K562 (cell line): ENCODE results near the gene FANCD2. TPM values are rescaled to one million over a fixed set of nuclear protein-coding genes. Genes with fewer than 3 reads are reported as not detected.

Experiments
- NRF1 ChIP-seq, 2 experiments: fragments of 450-650 bp; IDR thresholded peaks in 1 of 2; conservative IDR thresholded peaks in 1 of 2; 2 replicates each; pipeline ENCODE4 v1.6.1; 2014; ENCODE audit warnings: mild to moderate bottlenecking in 2 of 2
- POLR2B ChIP-seq: fragments of 450-650 bp; IDR thresholded peaks from 2 replicates; pipeline ENCODE4 v1.6.1; 2018; ENCODE audit warnings: low read depth; ENCODE audit not compliant: partially characterized antibody
- POLR2G ChIP-seq: fragments of 200-400 bp; formaldehyde crosslinking; IDR thresholded peaks from 2 replicates; pipeline ENCODE4 v1.6.1; 2017; ENCODE audit warnings: low read depth, mild to moderate bottlenecking, antibody characterized with exemption, low read length, moderate library complexity
- TBP ChIP-seq: optimal IDR thresholded peaks from 2 replicates; pipeline ENCODE3; 2011; ENCODE audit warnings: low read depth, low read length, improper control_type of control experiment
- XRCC5 ChIP-seq: fragments of 200-400 bp; formaldehyde crosslinking; IDR thresholded peaks from 2 replicates; pipeline ENCODE4 v1.6.1; 2017; ENCODE audit warnings: low read depth, mild to moderate bottlenecking, low read length
- ZNF354B ChIP-seq: fragments of 250-450 bp; sonication (Bioruptor Pico); IDR thresholded peaks from 2 replicates; pipeline ENCODE4 v1.4.0; 2020
- ZNF384 ChIP-seq: IDR thresholded peaks from 2 replicates; pipeline ENCODE4 v1.6.1; 2012; ENCODE audit warnings: low read depth, low read length, improper control_type of control experiment
- polyA plus RNA-seq, 8 experiments: library from polyadenylated mRNA; depleted of rRNA in 4 of 8; stranded (reverse) in 5 of 8; unstranded in 3 of 8; fragments of >200 nt; fragmentation: Nextera tagmentation in 2 of 8; fragmentation: Illumina TruSeq in 1 of 8; extraction: Ambion mirVana in 2 of 8; extraction: Trizol in 1 of 8; gene quantifications; 2 replicates each; pipeline versions ENCODE4 v1.2.1 to v1.2.3, GENCODE V29; 2011 to 2014; ENCODE audit warnings: inconsistent platforms in 1 of 8, missing spikeins in 1 of 8
- total RNA-seq, 7 experiments: library from RNA; depleted of rRNA in 6 of 7; stranded (reverse); fragments of >200 nt in 6 of 7; fragmentation: Illumina TruSeq in 2 of 7; extraction: Trizol in 2 of 7; gene quantifications; 2 replicates each; pipeline versions ENCODE4 v1.2.1 to v1.2.3, GENCODE V29; 2011 to 2021; ENCODE audit warnings: low replicate concordance in 1 of 7
- TF ChIP-seq, protein P1 (sequence below): fragments of 450-650 bp; formaldehyde crosslinking; IDR thresholded peaks from 2 replicates; pipeline ENCODE4 v1.4.0; 2020; ENCODE audit warnings: mild to moderate bottlenecking, moderate library complexity
- TF ChIP-seq, protein P2 (sequence below): fragments of 450-650 bp; formaldehyde crosslinking; IDR thresholded peaks from 2 replicates; pipeline ENCODE4 v1.4.0; 2022; ENCODE audit warnings: missing genetic modification characterization
- TF ChIP-seq, protein P3 (sequence below), 2 experiments: fragments of 450-650 bp; formaldehyde crosslinking in 1 of 2; IDR thresholded peaks; 2 replicates each; pipeline versions ENCODE4 v1.4.0 to v1.6.1; 2014 to 2020; ENCODE audit warnings: mild to moderate bottlenecking in 2 of 2, borderline replicate concordance in 1 of 2, low read depth in 1 of 2
- TF ChIP-seq, protein P4 (sequence below): sonication (generic); formaldehyde crosslinking; IDR thresholded peaks from 2 replicates; pipeline ENCODE4 v1.8.1; 2023; ENCODE audit warnings: mild to moderate bottlenecking, missing genetic modification reagents
- TF ChIP-seq, protein P5 (sequence below): fragments of 450-650 bp; IDR thresholded peaks from 2 replicates; pipeline ENCODE4 v1.6.1; 2016; ENCODE audit warnings: borderline replicate concordance

Gene FANCD2
- total and polyA plus RNA-seq, 9 of the 15 experiments (the other 6 are each of a cell fraction or from before 2014, with no cell fraction given), result 59.4 to 137 (median 96.1) TPM

DNA sequence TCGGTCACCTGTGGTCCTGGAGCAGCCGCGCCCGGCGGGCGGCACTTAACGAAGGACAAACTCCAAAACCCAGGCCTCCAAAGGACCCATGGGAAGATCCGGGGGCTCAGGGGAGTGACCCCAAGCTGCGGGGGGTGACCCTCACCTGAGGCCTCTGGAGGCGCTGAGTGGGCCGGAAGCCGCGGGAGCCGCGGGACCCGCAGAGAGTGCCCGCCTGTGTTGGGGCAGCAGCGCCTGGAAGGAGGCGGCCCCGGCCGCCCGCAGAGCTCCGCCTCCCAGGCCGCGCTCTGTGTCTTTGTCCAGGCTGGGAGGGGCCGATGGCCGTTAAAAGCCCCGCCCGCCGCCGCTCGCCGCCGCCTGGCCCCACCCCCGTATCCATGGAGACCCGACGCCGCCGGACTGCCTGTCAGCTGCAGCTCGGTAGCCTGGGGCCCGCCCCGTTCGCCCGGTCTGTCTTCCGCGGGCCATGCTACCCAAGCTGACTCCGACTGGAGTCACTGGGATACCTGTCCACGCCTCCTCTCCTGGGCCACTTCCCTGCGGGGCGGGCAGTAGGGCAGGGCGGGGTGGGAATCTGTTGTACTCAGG, 15.3 kb upstream of the FANCD2 start (continued):
- TF ChIP-seq TBP (peak; percentile 23), ZNF354B (CRISPR knock-in tag) (no peak), POLR2G (peak; percentile 76), ZNF384 (no peak), POLR2B (no peak), XRCC5 (no peak), NRF1 (conservative IDR thresholded peaks at IDR 0.05 in 1 of 2, IDR thresholded peaks at IDR 0.05 in 1 of 2) (peak; percentile 23 to 53; a peak in 3 of 4 replicates)
- TF ChIP-seq, protein P1, sequence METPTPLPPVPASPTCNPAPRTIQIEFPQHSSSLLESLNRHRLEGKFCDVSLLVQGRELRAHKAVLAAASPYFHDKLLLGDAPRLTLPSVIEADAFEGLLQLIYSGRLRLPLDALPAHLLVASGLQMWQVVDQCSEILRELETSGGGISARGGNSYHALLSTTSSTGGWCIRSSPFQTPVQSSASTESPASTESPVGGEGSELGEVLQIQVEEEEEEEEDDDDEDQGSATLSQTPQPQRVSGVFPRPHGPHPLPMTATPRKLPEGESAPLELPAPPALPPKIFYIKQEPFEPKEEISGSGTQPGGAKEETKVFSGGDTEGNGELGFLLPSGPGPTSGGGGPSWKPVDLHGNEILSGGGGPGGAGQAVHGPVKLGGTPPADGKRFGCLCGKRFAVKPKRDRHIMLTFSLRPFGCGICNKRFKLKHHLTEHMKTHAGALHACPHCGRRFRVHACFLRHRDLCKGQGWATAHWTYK (CRISPR knock-in tag), result 0 out of 2 replicates have a peak, but pooled peaks have one; percentile 55
- TF ChIP-seq, protein P2, sequence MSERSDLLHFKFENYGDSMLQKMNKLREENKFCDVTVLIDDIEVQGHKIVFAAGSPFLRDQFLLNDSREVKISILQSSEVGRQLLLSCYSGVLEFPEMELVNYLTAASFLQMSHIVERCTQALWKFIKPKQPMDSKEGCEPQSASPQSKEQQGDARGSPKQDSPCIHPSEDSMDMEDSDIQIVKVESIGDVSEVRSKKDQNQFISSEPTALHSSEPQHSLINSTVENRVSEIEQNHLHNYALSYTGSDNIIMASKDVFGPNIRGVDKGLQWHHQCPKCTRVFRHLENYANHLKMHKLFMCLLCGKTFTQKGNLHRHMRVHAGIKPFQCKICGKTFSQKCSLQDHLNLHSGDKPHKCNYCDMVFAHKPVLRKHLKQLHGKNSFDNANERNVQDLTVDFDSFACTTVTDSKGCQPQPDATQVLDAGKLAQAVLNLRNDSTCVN (CRISPR knock-in tag), result no peak
- TF ChIP-seq, protein P3, sequence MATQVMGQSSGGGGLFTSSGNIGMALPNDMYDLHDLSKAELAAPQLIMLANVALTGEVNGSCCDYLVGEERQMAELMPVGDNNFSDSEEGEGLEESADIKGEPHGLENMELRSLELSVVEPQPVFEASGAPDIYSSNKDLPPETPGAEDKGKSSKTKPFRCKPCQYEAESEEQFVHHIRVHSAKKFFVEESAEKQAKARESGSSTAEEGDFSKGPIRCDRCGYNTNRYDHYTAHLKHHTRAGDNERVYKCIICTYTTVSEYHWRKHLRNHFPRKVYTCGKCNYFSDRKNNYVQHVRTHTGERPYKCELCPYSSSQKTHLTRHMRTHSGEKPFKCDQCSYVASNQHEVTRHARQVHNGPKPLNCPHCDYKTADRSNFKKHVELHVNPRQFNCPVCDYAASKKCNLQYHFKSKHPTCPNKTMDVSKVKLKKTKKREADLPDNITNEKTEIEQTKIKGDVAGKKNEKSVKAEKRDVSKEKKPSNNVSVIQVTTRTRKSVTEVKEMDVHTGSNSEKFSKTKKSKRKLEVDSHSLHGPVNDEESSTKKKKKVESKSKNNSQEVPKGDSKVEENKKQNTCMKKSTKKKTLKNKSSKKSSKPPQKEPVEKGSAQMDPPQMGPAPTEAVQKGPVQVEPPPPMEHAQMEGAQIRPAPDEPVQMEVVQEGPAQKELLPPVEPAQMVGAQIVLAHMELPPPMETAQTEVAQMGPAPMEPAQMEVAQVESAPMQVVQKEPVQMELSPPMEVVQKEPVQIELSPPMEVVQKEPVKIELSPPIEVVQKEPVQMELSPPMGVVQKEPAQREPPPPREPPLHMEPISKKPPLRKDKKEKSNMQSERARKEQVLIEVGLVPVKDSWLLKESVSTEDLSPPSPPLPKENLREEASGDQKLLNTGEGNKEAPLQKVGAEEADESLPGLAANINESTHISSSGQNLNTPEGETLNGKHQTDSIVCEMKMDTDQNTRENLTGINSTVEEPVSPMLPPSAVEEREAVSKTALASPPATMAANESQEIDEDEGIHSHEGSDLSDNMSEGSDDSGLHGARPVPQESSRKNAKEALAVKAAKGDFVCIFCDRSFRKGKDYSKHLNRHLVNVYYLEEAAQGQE (IDR thresholded peaks at IDR 0.05; ENCODE audit: borderline replicate concordance), result peak; percentile 68
- TF ChIP-seq, protein P3 (CRISPR knock-in tag; IDR thresholded peaks at IDR 0.05; ENCODE audit: low read depth), result peak; percentile 72
- TF ChIP-seq, protein P4, sequence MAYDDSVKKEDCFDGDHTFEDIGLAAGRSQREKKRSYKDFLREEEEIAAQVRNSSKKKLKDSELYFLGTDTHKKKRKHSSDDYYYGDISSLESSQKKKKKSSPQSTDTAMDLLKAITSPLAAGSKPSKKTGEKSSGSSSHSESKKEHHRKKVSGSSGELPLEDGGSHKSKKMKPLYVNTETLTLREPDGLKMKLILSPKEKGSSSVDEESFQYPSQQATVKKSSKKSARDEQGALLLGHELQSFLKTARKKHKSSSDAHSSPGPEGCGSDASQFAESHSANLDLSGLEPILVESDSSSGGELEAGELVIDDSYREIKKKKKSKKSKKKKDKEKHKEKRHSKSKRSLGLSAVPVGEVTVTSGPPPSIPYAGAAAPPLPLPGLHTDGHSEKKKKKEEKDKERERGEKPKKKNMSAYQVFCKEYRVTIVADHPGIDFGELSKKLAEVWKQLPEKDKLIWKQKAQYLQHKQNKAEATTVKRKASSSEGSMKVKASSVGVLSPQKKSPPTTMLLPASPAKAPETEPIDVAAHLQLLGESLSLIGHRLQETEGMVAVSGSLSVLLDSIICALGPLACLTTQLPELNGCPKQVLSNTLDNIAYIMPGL (CRISPR knock-in tag), result no peak
- TF ChIP-seq, protein P5, sequence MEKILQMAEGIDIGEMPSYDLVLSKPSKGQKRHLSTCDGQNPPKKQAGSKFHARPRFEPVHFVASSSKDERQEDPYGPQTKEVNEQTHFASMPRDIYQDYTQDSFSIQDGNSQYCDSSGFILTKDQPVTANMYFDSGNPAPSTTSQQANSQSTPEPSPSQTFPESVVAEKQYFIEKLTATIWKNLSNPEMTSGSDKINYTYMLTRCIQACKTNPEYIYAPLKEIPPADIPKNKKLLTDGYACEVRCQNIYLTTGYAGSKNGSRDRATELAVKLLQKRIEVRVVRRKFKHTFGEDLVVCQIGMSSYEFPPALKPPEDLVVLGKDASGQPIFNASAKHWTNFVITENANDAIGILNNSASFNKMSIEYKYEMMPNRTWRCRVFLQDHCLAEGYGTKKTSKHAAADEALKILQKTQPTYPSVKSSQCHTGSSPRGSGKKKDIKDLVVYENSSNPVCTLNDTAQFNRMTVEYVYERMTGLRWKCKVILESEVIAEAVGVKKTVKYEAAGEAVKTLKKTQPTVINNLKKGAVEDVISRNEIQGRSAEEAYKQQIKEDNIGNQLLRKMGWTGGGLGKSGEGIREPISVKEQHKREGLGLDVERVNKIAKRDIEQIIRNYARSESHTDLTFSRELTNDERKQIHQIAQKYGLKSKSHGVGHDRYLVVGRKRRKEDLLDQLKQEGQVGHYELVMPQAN, result peak; percentile 90
